Loucy (cell line): ENCODE results near the gene EVX1.

Experiments used
- CTCF ChIP-seq: fragments of 200-600 bp; sonication (generic); conservative IDR thresholded peaks from 2 replicates; pipeline ENCODE4 v1.5.1; 2014; ENCODE audit warnings: mild to moderate bottlenecking, antibody characterized with exemption, low read length
- EZH2phosphoT487 ChIP-seq: fragments of 200-600 bp; IDR thresholded peaks from 2 replicates; pipeline ENCODE4 v1.6.1; 2018; ENCODE audit warnings: antibody characterized with exemption, mild to moderate bottlenecking, moderate library complexity, borderline replicate concordance

GRCh38 chr7:27211764-27212204 is 30.8 kb upstream of the EVX1 start:
- no peak for TF ChIP-seq CTCF
- TF ChIP-seq EZH2phosphoT487: no peak
